ENCODE measurements around the gene KRTAP5-6.

DNA sequence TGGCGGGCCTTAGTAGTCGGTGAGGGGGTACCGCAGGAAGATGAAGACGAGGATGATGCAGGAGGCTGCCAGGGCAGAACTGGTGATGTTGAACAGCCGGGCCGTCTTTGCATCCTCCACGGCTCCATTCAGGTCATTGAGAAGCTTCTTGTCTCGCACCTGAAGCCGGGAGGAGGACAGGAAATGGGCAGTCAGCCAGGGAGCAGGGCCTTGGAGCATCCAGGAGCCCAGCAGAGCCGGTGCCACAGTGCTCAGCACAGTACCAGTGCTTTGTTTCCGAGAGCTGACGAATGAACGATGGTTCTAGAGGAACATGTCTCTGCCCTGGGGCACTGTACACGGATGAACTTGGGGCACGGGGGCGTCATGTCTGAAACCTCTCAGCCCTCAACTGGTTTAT is 38.3 kb downstream of the KRTAP5-6 start:
- TF ChIP-seq EP300 (IDR thresholded peaks at IDR 0.05; ENCODE audit: low read depth) (no peak), POLR2A (IDR thresholded peaks at IDR 0.05) (no peak)
- TF ChIP-seq, protein P1, sequence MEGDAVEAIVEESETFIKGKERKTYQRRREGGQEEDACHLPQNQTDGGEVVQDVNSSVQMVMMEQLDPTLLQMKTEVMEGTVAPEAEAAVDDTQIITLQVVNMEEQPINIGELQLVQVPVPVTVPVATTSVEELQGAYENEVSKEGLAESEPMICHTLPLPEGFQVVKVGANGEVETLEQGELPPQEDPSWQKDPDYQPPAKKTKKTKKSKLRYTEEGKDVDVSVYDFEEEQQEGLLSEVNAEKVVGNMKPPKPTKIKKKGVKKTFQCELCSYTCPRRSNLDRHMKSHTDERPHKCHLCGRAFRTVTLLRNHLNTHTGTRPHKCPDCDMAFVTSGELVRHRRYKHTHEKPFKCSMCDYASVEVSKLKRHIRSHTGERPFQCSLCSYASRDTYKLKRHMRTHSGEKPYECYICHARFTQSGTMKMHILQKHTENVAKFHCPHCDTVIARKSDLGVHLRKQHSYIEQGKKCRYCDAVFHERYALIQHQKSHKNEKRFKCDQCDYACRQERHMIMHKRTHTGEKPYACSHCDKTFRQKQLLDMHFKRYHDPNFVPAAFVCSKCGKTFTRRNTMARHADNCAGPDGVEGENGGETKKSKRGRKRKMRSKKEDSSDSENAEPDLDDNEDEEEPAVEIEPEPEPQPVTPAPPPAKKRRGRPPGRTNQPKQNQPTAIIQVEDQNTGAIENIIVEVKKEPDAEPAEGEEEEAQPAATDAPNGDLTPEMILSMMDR (IDR thresholded peaks at IDR 0.05): no peak
